Measurements from ENCODE around the gene WDR44.
"Not testable (repeated sequence)": the region's sequence is repeated elsewhere in the genome, so short reads cannot be mapped to it uniquely, and the experiment has no call there.

DNA sequence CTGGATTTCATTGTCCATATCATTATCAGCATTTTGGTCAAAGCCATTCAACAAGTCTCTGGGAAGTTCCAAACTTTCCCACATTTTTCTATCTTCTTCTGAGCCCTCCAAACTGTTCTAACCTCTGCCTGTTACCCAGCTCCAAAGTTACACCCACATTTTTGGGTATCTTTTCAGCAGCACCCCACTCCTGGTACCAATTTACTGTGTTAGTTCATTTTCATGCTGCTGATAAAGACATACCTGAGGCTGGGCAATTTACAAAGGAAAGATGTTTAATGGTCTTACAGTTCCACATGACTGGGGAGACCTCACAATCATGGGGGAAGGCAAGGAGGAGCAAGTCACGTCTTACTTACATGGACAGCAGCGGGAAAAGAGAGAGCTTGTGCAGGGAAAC lies 40.1 kb upstream of the WDR44 start:
- TF ChIP-seq, protein P1, sequence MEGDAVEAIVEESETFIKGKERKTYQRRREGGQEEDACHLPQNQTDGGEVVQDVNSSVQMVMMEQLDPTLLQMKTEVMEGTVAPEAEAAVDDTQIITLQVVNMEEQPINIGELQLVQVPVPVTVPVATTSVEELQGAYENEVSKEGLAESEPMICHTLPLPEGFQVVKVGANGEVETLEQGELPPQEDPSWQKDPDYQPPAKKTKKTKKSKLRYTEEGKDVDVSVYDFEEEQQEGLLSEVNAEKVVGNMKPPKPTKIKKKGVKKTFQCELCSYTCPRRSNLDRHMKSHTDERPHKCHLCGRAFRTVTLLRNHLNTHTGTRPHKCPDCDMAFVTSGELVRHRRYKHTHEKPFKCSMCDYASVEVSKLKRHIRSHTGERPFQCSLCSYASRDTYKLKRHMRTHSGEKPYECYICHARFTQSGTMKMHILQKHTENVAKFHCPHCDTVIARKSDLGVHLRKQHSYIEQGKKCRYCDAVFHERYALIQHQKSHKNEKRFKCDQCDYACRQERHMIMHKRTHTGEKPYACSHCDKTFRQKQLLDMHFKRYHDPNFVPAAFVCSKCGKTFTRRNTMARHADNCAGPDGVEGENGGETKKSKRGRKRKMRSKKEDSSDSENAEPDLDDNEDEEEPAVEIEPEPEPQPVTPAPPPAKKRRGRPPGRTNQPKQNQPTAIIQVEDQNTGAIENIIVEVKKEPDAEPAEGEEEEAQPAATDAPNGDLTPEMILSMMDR (IDR thresholded peaks at IDR 0.05), result not testable (repeated sequence)
- not testable (repeated sequence) for TF ChIP-seq POLR2A (IDR thresholded peaks at IDR 0.05)
